A204.1 (cell line): ENCODE results near the gene JAG2.

Experiments
- FAIRE-seq: peaks from 2 replicates; lab custom pipeline; 2012; peaks lifted over from hg19 to GRCh38; lab: Jason Lieb, UNC

Gene JAG2

DNA sequence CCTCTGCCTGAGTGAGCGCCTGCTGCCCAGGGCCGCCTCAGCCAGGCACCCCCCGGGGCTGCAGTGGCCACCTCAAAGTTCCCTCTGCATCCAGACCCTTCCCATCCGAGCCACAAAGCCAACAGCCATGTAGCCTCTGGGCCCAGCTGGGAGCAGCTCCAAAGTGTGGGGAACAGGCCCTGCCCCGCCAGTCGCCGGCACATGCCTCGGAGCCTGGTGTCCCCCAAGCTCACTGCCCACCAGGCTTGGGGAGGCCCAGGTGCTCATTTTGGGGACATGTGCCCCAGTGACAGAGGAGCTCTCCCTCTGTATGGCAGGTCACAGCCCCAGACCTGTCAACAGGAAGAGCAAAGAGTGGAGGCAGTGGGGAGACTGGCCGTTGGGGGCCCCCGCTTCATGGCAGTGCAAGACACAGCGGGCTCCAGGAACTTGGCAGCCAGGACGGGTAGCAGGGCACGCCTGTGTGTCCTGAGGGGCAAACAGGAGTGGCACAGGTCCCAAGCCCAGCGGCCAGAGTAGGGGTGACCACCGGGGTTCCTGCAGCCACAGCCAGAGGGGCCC is 29.9 kb downstream of the JAG2 start:
- FAIRE-seq: no peak

DNA sequence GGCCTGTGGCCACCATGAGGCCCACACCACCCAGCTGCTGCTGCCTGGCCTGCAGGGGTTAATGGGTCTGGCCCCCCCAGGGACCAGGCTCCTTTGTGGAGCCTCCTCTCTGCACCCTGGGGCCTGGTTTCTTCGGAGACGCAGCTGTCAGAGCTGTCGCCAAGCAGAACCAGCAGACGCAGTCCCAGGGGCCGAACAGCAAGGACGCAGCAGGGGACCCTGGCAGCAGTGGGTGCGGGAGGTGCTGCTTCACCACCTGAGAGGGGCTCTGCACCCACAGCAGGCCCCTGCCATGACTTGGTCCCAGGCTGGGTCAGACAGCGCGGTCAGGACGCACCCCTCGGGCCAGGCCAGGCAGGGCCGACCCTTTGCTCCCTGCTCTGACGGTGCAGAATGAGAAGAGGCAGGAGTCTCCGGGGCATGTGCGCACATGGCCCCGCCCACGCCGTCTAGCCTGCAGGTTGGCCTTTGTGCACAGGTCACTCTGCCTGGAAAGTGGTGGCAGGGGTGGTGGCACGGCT is 30.5 kb downstream of the JAG2 start:
- FAIRE-seq: no peak

DNA sequence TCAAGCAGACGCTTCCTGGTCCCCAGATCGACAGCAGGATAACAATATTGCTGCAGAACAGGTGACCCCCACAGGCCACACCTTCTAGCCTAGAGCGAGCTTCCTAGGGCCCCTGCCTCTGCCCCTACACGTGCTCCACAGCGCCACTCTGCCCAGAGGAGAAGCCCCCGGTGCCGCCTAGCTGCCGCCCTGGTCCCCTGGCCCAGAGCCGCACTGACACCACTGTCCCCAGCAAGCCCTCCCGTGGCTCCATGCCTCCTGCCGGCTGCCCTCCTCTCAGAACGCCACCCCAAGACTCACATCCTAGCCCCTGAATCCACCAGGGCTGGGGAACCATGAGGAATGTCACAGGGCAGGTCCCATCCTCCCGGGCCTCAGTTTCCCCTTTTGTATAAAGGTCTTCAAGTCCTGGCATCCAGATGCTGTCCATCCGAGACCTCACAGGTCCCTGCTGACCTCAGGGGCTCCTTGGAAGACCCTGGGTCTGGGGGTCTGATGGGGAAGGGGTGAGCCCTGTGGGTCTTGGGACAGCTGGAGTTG is 31.0 kb downstream of the JAG2 start:
- no peak for FAIRE-seq

DNA sequence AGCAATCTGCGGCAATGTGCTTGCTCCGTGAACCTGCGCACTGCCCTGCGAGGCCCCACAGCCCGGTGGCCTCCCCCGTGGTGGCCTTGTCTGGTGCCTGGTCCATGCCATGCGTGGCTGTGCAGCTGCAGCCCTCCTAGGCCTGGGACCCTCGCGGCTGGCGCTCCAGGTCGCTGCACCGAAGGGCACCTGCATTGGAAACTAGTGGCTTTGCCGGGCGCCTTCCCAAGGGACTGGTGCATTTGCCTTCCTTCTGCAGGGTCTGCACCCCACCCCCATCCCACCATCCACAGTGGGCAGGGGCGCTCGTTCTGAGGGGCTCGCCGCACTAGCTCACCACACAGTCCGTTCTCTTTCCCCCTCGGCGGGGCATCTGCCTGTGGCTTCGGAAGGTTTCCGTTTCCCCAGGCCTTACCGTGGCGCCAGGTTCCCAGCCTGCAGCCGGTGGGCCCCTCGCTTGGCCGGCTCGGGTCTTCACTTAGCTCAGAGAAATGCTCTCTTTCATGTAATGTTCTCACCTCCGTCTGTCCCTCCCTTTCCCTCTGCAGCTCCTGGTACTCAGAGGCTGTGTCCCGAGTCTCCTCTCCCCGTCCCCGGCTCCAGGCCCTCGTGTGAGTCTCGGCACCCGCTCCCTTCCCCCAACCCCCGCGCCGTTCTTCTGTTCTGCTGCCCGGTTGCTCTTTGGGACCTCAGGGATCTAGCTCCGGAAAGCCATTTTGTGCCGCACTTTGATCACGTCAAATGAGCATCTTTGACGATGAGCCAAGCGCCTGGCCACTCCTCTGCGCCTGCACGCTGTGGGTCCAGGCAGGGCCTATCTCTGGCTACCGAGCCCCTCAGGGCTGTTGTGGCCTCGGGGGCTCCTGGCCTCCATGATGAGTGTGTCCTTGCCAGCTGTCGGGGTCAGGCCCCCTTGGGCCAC is 31.9 kb downstream of the JAG2 start:
- FAIRE-seq: no peak

DNA sequence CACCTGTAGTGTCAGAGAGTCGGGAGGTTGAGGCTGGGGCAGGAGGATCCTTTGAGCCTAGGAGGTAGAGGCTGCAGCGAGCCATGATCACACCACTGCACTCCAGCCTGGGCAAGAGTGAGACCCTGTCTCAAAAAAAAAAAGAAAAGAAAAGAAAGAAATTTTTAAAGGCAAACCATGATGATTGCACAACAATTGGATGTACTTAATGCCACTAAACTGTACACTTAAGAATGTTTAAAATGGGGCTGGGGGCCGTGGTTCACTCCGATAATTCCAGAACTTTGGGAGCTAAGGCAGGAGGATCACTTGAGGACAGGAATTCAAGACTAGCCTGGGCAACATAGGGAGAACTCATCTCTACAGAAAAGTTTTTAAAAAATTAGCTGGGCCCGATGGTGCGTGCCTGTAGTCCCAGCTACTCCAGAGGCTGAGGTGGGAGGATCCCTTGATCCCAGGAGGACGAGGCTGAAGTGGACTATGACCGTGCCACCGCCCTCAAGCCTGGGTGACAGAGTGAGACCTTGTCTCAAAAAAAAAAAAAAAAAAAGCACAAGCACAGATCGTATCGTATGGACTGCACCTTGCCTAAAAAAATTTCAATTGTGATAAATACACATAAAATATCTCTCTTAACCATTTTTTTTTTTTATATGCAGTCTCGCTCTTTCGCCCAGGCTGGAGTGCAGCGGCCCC is 32.7 kb downstream of the JAG2 start:
- no peak for FAIRE-seq

DNA sequence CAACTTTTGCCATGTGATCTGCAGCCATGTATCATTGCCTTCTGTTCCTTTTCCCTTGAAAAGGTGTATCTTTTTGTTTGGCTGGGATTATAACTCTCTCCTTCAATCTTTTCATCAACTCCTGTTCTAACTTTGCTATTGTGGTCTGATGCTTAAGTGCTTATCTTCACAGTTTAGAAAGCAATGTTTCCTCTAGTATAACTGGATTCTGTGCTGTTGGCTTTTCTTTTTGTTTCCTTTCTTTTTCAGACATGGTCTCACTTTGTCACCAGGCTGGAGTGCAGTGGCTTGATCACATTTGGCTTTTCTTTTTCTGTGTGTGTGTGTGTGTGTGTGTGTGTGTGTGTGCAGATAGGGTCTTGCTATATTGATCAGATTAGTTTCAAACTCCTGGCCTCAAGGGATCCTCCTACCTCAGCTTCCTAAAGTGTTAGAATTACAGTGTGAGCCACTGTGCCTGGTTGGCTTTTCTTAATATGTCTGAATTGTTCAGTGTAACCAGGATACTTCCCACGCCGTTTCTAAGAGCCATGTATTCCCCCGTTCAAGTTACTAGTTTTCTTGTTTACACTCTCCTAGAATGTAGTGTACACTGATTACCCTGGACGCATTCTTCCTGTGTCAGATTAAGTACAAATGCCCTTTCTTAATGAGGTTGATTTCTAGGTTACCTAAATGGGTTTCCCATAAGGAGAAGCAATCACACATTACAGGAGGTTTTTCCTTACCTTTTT is 35.5 kb downstream of the JAG2 start:
- no peak for FAIRE-seq

DNA sequence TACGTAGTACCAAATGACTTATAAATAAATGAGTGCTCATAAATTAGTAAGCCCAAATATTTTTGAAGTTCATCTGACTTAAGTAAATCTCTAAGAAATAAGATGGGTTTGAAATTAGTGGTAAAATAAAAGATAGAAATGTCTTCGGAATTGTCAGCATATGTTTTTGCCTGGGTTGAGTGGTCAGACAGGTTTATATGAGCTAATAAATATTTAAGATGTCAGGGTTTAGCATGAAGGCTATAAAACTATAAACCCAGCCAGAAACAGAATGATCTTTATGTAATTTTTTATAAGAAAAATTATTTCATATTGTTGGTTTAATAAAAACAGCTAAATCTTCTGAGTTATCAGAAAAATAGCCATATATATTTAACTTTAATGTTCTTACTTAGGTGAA is 37.3 kb downstream of the JAG2 start:
- FAIRE-seq: peak; percentile 39

DNA sequence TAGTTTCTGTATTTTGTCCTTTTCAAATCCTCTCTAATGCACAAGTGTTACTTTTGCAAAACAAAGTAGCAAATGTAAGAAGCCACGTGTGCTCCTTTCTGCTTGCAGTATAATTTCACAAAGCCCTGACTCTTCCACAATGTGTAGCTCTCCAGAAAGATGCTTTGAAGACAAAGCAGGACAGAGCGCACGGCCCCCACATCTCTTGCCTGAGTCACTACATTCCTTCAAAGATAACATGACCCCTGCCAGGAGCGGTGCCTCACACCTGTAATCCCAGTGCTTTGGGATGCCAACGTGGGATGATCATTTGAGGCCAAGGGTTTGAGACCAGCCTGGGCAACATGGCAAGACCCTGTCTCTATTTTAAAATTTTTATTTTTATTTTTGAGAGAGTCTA is 40.5 kb downstream of the JAG2 start:
- FAIRE-seq: no peak

DNA sequence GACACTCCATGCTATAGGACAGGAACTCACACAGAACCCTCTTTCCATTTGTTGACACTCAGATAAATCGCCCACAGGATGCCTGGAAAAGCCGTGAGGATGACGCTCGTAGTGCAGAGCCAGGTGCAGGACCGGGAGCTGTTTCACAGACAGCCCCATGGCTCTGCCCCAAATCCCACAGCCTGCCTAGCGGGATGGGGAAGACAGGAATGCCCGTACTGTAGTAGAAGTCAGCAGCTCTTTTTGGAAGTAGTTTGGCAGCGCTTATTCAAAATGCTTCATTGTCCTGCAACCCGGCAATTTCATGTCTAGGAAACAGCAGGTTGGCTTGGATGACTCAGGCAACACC is 41.6 kb downstream of the JAG2 start:
- no peak for FAIRE-seq

DNA sequence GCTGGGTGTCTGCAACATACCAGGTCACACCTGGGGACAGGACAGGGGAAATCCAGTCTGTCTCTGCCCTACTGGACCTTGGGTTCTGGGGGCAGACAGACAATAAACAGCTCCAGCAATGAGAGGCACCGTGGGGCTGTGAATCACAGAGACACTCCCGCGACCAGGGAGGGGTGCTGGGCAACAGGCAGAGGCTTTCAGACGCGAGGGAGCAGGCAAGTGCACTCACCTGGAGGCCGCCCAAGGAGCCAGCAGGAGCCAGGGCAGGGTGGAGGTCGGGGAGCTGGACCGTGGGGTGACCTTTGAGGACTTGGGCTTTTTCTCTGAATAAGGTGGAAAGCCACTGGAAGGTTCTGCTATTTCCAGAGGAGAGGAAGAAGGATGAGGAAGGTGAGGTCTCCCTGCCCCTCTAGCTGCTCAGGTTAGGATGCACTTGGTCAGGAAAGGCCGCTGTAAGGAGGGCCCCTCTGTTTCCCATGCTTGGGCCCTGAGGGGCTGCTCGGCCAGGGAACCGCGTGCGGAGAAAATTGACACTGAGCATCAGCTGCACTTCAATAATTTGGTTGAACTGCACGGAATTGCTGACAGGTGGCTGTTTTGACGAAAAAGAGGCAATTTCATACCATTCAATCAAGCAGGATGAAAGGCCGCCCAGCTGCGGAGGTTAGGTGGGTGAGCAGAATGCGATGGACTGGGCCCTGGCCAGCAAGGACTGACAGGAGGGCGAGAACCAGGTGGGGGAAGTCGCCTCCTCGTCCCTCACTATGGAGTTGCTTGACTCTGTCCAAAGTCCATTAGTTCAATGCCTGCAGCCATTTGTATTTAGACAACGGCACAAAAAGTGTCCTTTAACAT is 42.2 kb downstream of the JAG2 start:
- FAIRE-seq: no peak

DNA sequence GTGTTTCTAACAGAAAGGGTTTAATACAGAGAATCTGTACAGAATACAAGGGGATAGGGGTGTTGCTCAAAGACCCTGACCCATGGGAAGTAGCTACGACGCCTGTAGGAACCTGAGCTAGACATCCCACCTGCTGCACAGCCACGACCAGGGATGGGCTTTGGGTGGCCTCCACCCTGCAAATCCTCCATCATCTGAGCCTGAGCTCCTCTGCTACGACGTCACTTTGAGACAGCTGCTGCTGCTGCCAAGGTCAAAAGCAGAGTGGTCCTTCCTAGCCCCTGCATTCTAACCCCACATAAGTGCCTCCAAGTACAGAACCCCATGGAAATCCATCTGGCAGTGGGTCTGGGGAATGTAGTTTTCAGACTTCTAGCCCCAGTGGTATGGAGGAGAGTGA is 43.8 kb downstream of the JAG2 start:
- no peak for FAIRE-seq

DNA sequence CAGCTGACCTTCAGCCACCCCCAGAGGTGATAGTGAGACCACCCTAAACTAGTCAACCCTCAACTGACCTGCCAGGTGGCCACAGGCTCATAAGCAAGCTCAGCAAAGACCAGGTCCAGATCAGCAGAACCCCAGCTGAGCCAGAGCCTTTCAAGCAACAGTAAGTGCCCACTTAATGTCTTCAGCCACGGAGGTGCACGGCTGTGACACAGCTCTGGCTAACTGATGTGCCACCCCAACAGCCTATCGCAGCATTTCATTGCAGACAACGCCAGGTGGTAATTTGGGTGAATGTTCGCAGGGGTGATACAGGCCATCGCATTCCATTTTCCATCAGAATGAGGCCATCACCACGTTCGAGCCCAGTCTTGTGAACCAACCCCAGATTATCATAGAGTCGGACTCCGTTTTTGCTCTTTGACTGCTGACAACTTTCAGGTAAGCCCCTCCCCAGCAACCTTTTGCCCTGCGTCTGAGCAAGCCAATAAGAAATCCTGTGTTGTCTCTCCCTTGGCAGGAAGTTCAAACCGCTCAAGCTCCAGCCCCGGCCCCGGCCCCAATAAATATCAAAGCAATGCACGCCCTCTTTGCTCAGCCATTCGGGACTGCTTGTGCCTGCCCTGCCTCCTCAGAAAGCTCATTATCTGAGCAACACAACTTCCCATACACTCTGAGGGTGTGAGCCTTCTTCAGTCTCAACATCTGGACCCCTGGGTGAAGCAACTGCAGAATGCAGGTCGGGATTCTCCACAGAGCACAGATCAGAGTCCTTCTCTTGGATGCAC is 44.4 kb downstream of the JAG2 start:
- FAIRE-seq: no peak

DNA sequence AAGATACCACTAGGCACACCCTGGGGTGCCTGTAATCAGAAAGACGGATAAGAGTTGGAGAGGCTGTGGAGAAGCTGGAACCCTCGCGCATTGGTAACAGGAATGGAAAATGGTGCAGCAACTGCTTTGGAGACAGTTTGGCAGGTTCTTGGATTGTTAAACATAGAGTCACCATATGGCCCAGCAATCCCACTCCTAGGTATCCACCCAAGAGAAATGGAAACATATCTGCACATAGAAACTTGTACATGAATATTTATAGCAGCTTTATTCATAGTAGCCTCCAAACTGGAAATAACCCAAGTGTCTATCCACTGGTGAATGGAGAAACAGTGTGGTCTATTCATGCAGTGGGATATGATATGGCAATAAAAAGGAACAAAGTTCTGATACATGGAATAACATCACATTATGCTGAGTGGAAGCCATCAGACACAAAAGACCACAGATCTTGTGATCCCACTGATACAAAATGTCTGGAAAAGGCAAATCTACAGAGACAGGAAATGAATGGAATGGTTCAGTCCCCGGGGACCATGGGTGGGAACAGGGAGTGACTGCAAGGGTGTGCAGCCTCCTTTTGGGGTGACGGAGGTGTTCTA is 45.4 kb downstream of the JAG2 start:
- FAIRE-seq: no peak

DNA sequence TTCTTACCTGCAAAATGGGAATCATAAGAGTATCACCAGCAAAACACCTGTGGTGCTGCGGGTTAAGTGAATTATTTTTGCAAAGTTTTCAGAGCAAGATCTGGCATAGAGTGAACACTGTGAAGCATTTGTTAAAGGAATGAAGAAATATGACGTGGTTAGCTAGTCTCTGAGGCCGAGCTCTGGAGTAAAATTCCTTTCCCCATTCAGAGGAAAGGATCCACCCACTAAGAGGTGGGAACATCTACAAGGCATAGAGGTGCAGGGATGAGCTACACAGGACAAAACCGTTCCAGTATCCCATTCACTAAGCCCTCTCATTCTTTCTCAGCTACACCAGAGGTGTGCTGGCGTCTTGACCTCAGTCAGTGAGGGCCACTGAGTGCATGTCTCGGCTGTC is 48.5 kb downstream of the JAG2 start:
- FAIRE-seq: no peak

DNA sequence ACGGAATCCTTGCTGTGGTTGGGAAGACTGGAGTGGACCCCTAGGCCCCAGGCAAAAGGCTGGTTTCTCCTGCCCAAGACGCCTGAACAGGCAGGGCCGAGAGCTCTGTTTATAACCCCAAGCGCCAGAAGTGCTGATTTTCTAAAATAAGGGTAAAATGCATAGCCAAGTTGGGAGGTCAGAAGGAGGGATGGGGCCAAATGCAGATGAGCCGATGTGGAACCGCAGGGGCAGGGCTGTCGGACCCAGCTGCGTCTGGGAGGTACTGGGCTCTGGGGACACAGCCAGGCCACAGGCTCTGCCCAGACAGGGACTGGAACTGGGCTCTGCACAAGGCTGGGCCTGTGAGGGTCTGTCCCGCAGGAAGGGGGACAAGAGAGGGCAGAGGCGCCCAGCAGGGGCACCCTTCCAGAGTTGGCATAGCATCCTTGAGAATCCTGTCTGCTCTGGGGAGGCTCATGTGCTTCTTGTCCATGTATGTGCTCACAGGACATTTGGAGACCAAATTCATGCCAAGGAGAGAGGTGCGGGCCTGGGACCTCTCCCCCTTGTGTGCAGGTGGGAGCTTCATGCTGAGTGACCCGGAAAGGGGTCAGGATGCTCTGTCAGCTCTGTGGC is 49.1 kb downstream of the JAG2 start:
- no peak for FAIRE-seq

DNA sequence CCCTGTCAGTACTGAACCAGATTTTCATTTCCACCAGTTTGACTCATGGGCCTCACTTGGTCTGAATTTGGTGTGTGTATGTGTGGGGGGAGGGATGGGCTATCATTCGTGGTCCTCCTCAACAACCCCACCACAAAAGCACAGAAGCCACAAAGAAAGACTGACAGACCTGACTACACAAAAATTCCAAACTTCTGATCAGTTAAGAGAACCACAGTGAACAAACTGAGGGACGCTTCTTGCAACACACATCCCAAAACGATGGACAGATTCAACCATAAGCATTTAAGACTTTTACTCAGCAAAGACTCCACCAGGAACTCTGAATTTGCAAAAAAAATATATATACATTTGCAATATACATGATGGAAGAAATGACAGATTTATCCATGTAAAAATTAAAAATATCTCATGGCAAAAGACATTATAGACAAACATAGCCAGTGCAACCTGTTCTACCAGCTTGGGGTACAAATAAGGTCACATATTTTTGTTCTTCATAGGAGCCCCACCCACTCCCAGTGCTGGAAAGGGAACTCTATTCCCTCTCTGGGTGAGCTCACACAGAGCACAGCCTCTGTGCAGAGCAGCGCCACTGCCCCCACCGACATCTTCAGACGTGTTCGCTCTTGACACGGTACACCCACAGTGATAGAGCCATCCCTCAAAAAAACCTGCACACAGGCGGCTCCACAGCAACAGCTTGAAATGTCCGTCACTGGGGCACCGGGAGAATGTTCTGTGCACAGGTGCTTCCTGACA is 49.7 kb downstream of the JAG2 start:
- FAIRE-seq: no peak

DNA sequence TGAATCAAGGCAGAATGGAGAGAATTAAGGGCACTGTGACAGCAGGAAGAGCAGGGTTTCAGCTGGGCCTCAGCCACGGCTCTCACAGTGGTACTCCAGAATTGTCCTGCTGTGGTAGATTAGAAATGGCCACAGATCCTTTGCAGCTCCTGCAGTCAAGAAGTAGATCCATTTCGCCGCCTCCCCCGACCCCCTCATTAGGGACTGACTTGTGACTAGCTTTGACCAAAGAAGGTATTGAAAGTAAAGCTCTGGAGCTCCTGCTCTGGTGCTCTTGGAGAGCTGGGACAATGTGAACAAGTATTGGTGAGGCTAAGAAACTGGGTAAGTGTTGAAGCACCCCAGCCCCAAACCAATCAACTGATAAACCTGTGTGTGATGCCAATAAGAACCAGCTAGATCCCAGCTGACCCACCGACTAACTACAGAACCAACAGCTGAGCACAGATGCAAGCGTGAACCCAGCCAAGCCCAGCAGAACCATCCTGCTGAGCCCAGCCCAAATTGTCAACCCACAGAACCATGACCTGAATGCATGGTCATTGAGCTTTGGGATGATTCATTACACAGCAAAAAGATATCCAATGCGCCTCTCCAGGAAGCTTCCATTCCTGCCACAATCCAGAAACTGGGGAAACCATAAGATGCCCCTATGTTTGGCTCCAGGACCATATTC is 50.7 kb downstream of the JAG2 start:
- no peak for FAIRE-seq

DNA sequence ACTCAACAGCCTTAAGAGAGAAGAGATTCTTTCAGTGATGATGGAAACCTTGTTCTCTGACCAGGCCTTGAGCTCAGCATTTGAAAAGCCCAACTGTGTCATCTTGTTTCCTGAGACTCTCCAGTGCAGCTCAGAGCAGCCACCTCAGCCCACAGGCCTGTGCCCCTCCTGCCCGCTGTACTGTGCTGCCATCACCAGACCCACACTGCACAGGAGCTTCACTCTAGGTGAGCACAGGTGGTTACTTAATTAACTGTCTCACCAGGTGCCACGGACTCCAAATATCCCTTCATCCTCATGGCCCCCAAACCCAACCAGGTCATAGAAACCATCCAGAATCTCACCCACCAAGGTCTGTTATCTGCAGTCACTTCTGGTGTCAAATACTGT is 51.3 kb downstream of the JAG2 start:
- no peak for FAIRE-seq
